AG09319 (cell line): Measurements from ENCODE around the gene NOS2.

Experiments
- DNase-seq: peaks from one replicate; pipeline ENCODE4 v3.0.0-alpha.2; 2010; ENCODE audit warnings: low read depth; ENCODE audit errors: extremely low read depth
- TF ChIP-seq, protein P1 (sequence below): IDR thresholded peaks from 2 replicates; pipeline ENCODE4 v1.5.1; 2011; ENCODE audit warnings: low read depth, mild to moderate bottlenecking, inconsistent platforms, low read length, moderate library complexity

Gene NOS2

DNA sequence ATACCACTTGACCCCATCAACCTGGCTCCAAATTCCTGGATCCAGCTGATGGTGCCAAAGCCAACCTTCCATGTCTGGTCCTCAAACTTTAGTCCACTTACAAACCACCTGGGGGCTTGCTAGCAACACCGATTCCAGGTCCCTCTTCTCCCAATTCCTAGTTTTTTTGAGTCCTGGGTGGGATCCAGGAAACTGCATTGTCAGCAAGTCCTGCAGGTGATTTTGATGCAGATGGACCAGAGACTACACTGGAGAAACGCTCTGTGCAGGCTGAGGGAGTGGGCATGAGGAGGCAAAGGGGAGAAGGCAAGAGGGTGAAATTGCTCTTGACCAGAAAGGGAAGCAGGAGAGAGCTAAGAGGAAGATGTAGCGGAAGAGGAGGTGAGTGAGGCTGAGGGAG lies 21.0 kb upstream of the NOS2 start:
- TF ChIP-seq, protein P1, sequence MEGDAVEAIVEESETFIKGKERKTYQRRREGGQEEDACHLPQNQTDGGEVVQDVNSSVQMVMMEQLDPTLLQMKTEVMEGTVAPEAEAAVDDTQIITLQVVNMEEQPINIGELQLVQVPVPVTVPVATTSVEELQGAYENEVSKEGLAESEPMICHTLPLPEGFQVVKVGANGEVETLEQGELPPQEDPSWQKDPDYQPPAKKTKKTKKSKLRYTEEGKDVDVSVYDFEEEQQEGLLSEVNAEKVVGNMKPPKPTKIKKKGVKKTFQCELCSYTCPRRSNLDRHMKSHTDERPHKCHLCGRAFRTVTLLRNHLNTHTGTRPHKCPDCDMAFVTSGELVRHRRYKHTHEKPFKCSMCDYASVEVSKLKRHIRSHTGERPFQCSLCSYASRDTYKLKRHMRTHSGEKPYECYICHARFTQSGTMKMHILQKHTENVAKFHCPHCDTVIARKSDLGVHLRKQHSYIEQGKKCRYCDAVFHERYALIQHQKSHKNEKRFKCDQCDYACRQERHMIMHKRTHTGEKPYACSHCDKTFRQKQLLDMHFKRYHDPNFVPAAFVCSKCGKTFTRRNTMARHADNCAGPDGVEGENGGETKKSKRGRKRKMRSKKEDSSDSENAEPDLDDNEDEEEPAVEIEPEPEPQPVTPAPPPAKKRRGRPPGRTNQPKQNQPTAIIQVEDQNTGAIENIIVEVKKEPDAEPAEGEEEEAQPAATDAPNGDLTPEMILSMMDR = no peak
- no peak for DNase-seq

DNA sequence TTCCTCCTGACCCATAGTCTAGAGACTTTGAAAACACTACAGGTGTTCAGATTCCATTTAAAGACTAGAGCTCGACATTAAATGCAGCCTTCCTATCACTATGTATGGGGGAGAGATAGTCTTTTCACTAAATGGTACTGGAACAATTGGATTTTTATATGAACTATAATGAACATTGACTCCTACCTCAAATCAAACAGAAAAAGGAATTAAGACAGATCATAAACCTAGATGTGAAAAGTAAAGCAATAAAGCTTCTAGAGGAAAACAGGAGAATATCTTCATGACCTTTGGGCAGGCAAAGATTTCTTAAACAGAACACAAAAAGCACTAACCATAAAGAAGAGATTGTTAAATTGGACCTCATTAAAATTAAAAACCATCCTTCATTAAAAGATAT lies 18.8 kb upstream of the NOS2 start:
- no peak for DNase-seq
- TF ChIP-seq, protein P1 = no peak

DNA sequence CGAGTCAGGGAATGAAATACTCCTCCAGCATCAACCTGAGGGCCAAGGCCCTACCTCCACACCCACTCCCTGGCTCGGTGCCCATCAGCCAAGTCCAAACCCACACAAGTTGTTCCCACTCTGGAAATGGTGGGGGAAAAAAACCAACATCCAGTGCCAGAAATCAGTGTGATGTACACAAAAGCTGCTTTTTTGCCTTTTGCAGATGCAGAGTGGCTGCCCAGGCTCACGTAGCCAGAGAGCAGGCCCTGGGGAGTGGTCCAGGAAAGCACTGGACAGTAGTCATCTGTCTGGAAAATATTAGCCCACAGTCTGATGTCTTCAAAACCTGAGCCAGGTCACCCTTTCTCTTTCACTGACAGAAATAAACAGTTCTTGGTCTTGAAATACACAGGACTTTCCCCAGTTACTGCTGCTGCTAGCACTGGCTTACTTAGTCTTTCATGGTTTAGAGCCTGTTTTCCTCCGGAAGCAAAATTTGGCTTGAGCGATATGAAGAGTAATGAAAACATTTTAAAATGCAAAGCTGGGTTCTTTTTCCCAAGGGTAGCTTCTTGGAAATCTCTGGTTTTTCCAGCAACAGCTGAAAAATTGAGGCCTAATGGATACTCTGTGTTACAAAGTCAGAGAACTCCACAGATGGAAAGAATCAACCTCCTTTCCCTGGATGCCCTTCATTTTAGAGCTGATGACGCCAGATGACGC lies 18.2 kb upstream of the NOS2 start:
- no peak for DNase-seq

DNA sequence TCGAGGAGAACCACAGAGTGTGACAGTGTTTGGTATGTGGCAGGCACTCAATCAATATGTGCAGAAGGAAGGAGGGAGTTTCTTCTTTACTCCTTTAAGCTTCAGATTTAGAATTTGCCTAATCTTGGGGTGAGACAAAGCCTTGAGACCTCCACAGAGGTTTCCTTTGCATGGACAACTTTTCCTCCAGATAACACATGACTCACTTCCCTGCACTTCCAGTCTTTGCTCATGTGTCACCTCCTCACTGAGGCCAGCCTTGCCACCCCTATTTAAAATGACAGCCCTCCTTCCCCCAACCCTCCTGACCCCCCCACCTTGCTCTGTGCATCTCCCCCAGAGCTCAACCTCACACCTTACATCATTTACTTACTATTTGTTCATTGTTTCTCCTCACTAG lies 17.4 kb upstream of the NOS2 start:
- TF ChIP-seq, protein P1 = no peak
- no peak for DNase-seq

More for the DNA sequence above, 18.2 kb upstream of the NOS2 start:
- TF ChIP-seq, protein P1 = no peak

DNA sequence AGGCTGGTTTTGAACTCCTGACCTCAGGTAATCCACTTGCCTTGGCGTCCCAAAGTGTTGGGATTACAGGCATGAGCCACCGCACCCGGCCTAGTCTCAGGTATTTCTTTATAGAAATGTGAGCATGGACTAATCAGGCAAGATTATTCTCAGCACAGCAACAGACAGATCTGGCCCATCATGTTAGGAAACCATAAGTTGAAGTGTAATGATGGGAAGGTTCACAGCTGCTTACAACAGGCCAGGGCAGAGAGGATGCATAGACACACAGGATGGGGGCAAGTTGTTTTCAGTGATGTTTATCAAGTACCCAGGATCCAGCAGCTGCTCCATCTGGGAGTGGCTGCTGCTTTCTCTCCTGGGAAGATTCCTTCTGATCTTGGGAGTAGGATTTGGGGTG lies 16.6 kb upstream of the NOS2 start:
- TF ChIP-seq, protein P1 = no peak
- no peak for DNase-seq

DNA sequence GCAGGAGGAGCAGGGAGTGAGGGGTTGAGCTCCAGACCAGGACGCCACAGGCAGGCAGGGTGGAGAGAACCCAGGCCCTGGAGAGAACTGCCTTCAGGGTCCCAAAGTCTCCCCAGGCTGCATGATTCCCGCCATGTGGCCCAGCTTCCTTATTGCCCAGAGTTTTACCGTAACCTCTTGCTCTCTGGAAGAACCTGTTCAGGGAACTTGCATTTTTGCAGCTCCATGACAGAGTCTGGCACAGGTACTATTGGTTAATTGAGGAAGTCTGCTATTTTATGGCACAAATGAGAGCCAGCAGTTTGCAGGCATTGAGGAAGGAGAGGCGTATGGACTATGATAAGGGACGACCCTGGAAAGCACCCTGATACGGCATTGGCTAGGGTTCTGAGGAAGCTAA lies 11.6 kb upstream of the NOS2 start:
- TF ChIP-seq, protein P1 = no peak
- DNase-seq = no peak

DNA sequence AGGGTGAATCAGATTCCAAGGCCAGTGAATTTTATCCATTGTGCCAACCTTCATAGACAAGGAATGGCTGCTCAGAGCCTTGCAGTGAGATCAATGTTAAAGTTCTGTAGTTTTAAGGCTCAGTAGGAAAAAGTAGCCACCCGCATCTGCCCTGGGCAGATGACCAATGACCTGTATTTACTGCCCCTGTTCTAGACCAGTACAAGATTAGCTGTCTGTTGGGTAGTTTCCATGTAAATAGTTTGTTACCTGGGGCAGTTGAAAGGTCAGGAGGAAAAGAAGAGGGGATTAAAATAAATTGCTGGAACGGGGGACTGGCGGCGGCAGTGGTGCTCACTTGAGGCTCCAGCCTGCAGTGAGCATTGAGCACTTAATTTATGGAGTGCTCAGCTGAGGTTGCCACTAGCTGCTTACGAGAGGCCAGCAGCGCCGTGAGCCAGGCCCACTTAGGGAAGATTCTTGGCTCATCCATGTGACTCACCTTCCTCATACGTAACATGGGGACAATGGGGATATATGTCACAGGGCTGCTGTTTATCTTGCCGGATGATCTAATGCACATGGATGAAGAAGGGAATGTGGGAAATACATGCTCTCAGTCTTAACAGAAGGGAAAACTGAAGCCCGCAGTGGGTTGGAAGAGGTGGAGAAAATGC lies 10.7 kb upstream of the NOS2 start:
- no peak for DNase-seq
- TF ChIP-seq, protein P1 = no peak
